ENCODE measurements around the gene CCDC6.
"Not testable (repeated sequence)": the region's sequence is repeated elsewhere in the genome, so short reads cannot be mapped to it uniquely, and the experiment has no call there.

Gene CCDC6

DNA sequence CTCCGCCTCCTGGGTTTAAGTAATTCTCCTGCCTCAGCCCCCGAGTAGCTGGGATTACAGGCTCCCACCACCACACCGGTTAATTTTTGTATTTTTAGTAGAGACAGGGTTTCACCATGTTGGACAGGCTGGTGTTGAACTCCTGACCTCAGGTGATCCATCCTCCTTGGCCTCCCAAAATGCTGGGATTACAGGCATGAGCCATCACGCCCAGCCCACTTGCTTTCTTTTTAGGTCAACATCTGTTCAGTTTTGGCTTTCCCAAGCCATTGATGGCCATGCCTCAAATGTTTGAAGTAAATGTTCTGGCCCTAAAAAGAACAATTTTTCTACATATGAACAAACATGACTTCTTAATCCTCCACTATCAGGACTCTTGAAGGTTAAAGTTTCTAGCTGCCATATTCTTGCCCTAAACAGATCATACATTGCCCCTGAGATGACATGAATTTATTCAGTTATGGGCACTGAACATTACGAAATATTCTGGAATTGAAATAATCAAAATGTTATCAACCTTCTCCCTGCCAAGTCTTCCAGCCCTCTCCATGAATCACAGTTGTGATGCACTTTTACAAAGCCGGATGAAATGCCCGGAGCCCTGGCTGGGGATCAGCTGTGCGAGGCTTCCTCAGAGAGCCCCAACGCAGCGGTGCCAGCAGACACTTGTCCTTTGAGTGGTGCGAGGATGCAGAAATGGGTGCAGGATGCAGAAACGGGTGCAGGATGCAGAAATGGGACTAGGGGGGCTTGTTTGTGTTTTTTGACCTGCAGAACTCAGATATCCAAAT is 156.0 kb downstream of the CCDC6 start:
- no peak for DNase-seq

DNA sequence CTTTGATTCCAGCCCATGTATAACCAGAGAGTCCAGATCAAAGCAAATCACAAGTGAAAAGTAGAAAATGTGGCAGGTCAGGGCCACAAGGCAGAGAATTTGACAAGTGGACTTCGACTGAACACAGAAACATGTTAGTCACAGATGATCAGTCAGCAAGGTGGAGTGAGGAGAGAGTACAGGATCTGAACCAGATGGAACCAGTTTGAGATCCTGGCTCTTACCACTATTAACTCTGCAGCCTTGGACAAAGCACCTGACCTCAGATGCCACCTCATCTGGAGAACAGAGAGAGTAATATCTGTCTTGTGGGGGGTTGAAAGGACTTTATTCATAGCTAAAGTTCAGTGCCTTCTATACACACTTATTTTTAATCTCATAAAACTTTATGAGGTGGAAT is 157.5 kb downstream of the CCDC6 start:
- no peak for DNase-seq

DNA sequence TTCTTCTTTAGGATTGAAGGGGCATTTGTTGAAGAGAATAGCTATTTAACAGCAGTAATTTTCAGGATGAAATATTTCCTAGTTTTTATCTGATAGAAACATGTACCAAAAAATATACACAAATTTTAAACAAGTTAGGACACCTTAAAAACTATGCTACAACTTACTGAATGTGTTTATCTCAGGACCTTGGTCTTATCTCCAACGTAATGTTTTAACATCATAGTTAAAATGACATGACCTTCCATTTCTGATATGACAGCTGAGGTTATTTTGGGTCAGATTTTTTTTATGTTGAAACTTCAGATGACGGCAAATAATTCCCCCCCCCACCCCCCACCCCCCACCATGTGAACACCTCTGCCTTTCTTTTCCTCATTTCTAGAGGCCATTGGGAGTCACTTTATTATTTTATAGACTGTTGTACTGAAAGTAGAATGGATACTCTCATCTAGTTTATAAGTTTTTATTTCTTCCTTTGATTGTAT is 161.1 kb downstream of the CCDC6 start:
- DNase-seq: no peak

DNA sequence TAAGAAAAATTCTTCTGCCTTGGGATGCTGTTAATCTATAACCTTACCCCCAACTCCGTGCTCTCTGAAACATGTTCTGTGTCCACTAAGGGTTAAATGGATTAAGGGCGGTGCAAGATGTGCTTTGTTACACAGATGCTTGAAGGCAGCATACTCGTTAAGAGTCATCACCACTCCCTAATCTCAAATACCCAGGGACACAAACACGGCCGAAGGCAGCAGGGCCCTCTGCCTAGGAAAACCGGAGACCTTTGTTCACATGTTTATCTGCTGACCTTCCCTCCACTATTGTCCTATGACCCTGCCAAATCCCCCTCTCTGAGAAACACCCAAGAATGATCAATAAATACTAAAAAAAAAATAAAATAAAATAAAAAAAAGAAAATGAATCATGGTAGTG is 161.6 kb downstream of the CCDC6 start:
- not testable (repeated sequence) for DNase-seq

DNA sequence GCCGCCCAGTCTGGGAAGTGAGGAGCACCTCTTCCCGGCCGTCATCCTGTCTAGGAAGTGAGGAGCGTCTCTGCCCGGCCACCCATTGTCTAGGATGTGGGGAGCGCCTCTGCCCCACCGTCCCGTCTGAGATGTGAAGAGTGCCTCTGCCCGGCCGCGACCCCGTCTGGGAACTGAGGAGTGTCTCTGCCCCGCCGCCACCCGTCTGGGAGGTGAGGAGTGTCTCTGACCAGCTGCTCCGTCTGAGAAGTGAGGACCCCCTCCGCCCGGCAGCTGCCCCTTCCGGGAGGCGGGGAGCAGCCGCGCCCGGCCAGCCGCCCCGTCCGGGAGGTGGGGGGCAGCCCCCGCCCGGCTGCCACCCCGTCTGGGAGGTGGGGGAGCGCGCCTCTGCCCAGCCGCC is 162.2 kb downstream of the CCDC6 start:
- DNase-seq: not testable (repeated sequence)

DNA sequence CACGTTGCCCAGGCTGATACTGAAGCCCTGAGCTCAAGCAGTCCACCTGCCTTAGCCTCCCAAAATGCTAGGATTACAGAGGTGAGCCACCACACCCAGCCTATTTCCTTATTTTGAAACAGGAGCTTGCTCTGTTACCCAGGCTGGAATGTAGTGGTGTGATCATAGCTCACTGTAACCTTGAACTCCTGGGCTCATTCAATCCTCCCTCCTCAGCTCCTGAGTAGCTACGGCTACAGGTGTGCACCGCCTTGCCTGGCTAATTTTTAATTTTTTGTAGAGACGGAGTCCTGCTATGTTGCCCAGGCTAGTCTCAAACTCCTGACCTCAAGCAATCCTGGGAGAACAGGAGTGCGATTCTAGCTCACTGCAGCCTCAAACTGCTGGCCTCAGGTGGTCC is 164.8 kb downstream of the CCDC6 start:
- no peak for DNase-seq

DNA sequence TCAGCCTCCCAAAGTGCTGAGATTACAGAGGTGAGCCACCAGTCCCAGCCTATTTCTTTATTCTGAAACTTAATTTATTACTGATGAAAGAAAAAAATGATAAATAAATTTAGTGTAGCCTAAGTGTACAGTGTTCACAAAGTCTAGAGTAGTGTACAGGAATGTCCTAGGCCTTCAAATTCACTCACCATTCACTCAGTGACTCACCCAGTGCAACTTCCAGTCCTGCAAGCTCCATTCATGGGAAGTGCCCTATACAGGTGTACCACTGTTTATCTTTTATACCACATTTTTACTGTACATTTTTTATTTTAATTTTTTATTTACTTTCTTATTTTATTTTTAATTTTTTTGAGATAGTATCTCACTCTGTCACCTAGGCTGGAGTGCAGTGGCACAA is 165.3 kb downstream of the CCDC6 start:
- no peak for DNase-seq

Measured in cortex of kidney (tissue), 1 donor.